ENCODE results near the gene RAD9A. TPM values are rescaled to one million over a fixed set of nuclear protein-coding genes. Genes with fewer than 3 reads are reported as not detected.

RAD9A gene
- total RNA-seq, 1 donor, result 7.8 TPM

GRCh38 chr11:67368621-67369020, 23.2 kb upstream of the RAD9A start:
- Histone ChIP-seq H3K4me3 (ENCODE audit: low read length) (no peak overlapping the region), H3K27me3 (ENCODE audit: insufficient read depth, low read length) (no peaks in the 10 kb centered on the region), H3K9me3 (ENCODE audit: low read depth, low read length) (no peaks in the 10 kb centered on the region), H3K4me1 (ENCODE audit: insufficient read depth, low read length) (peaks cover 83% of the 10 kb centered on the region)

- Histone ChIP-seq H3K9me3 (ENCODE audit: low read depth, low read length) (no peaks in the 10 kb centered on the region), H3K4me3 (ENCODE audit: low read length) (no peak overlapping the region), H3K4me1 (ENCODE audit: insufficient read depth, low read length) (peaks cover 82% of the 10 kb centered on the region), H3K27me3 (ENCODE audit: insufficient read depth, low read length) (no peaks in the 10 kb centered on the region)
These were observed 22.5 kb upstream of the RAD9A start for GRCh38 chr11:67369275-67369674.

- Histone ChIP-seq H3K9me3 (ENCODE audit: low read depth, low read length) (no peaks in the 10 kb centered on the region), H3K4me3 (ENCODE audit: low read length) (no peak overlapping the region), H3K4me1 (ENCODE audit: insufficient read depth, low read length) (peaks cover 82% of the 10 kb centered on the region), H3K27me3 (ENCODE audit: insufficient read depth, low read length) (no peaks in the 10 kb centered on the region)
These were observed 21.9 kb upstream of the RAD9A start for GRCh38 chr11:67369801-67370284.

- Histone ChIP-seq H3K4me1 (ENCODE audit: insufficient read depth, low read length) (peaks cover 78% of the 10 kb centered on the region), H3K27me3 (ENCODE audit: insufficient read depth, low read length) (no peaks in the 10 kb centered on the region), H3K9me3 (ENCODE audit: low read depth, low read length) (no peaks in the 10 kb centered on the region), H3K4me3 (ENCODE audit: low read length) (no peak overlapping the region)
These were observed 21.3 kb upstream of the RAD9A start for GRCh38 chr11:67370351-67371076.

GRCh38 chr11:67371189-67371910, 20.4 kb upstream of the RAD9A start:
- Histone ChIP-seq H3K4me1 (ENCODE audit: insufficient read depth, low read length) (peaks cover 70% of the 10 kb centered on the region), H3K4me3 (ENCODE audit: low read length) (peak overlapping the region; percentile 27)

GRCh38 chr11:67371911-67372320, 19.9 kb upstream of the RAD9A start:
- Histone ChIP-seq H3K9me3 (ENCODE audit: low read depth, low read length) (no peaks in the 10 kb centered on the region), H3K4me3 (ENCODE audit: low read length) (peak overlapping the region; percentile 27), H3K27me3 (ENCODE audit: insufficient read depth, low read length) (no peaks in the 10 kb centered on the region)

More at GRCh38 chr11:67371189-67371910, 20.4 kb upstream of the RAD9A start:
- no peaks in the 10 kb centered on the region for H3K27me3 ChIP-seq (ENCODE audit: insufficient read depth, low read length)
- no peaks in the 10 kb centered on the region for H3K9me3 ChIP-seq (ENCODE audit: low read depth, low read length)

GRCh38 chr11:67372321-67372992, 19.3 kb upstream of the RAD9A start:
- Histone ChIP-seq H3K4me1 (ENCODE audit: insufficient read depth, low read length) (peaks cover 59% of the 10 kb centered on the region), H3K9me3 (ENCODE audit: low read depth, low read length) (no peaks in the 10 kb centered on the region), H3K4me3 (ENCODE audit: low read length) (peak overlapping the region; percentile 58), H3K27me3 (ENCODE audit: insufficient read depth, low read length) (no peaks in the 10 kb centered on the region)

More at GRCh38 chr11:67371911-67372320, 19.9 kb upstream of the RAD9A start:
- H3K4me1 ChIP-seq (ENCODE audit: insufficient read depth, low read length), result peaks cover 64% of the 10 kb centered on the region

- peaks cover 52% of the 10 kb centered on the region for H3K4me1 ChIP-seq (ENCODE audit: insufficient read depth, low read length)
- H3K4me3 ChIP-seq (ENCODE audit: low read length), result peak within 1 kb of the TSS; percentile 58
- no peaks in the 10 kb centered on the region for H3K9me3 ChIP-seq (ENCODE audit: low read depth, low read length)
- H3K27me3 ChIP-seq (ENCODE audit: insufficient read depth, low read length), result no peaks in the 10 kb centered on the region
These were observed 18.7 kb upstream of the RAD9A start, which contains the start of gene CLCF1 for GRCh38 chr11:67372993-67373647. TSS of gene CLCF1 (minus strand) at chr11:67373598. CDS start at chr11:67373539, 59 bp downstream.

- Histone ChIP-seq H3K4me3 (ENCODE audit: low read length) (peak overlapping the region; percentile 58), H3K9me3 (ENCODE audit: low read depth, low read length) (no peaks in the 10 kb centered on the region), H3K4me1 (ENCODE audit: insufficient read depth, low read length) (peaks cover 50% of the 10 kb centered on the region), H3K27me3 (ENCODE audit: insufficient read depth, low read length) (no peaks in the 10 kb centered on the region)
These were observed 17.9 kb upstream of the RAD9A start for GRCh38 chr11:67373648-67374570.

GRCh38 chr11:67374571-67375281, 17.1 kb upstream of the RAD9A start:
- Histone ChIP-seq H3K9me3 (ENCODE audit: low read depth, low read length) (no peaks in the 10 kb centered on the region), H3K27me3 (ENCODE audit: insufficient read depth, low read length) (no peaks in the 10 kb centered on the region), H3K4me1 (ENCODE audit: insufficient read depth, low read length) (peaks cover 50% of the 10 kb centered on the region), H3K4me3 (ENCODE audit: low read length) (no peak overlapping the region)

- Histone ChIP-seq H3K4me1 (ENCODE audit: insufficient read depth, low read length) (peaks cover 50% of the 10 kb centered on the region), H3K27me3 (ENCODE audit: insufficient read depth, low read length) (no peaks in the 10 kb centered on the region), H3K9me3 (ENCODE audit: low read depth, low read length) (no peaks in the 10 kb centered on the region), H3K4me3 (ENCODE audit: low read length) (no peak overlapping the region)
These were observed 16.3 kb upstream of the RAD9A start for GRCh38 chr11:67375320-67376055.

- Histone ChIP-seq H3K4me3 (ENCODE audit: low read length) (no peak overlapping the region), H3K27me3 (ENCODE audit: insufficient read depth, low read length) (no peaks in the 10 kb centered on the region), H3K9me3 (ENCODE audit: low read depth, low read length) (no peaks in the 10 kb centered on the region), H3K4me1 (ENCODE audit: insufficient read depth, low read length) (peaks cover 50% of the 10 kb centered on the region)
These were observed 15.5 kb upstream of the RAD9A start for GRCh38 chr11:67376063-67376820.
